IMR-90 (cell line): ENCODE data around the gene MALT1. TPM values are rescaled to one million over a fixed set of nuclear protein-coding genes. Genes with fewer than 3 reads are reported as not detected.
A peak's percentile ranks its signal among the peaks of the same experiment; 100 is the strongest.

Experiments
- MAZ ChIP-seq: IDR thresholded peaks from 2 replicates; pipeline ENCODE4 v1.6.1; 2012; ENCODE audit warnings: low read depth, mild to moderate bottlenecking, low read length, improper control_type of control experiment, moderate library complexity, borderline replicate concordance
- polyA plus RNA-seq, 3 experiments: library from polyadenylated mRNA; depleted of rRNA; stranded (reverse); fragments of >200 nt; gene quantifications; 2 replicates each; pipeline ENCODE4 v1.2.3, GENCODE V29; 2012; ENCODE audit warnings: low replicate concordance in 1 of 3
- total RNA-seq: library from RNA; depleted of rRNA; stranded (reverse); fragments of >200 nt; gene quantifications from 2 replicates; pipeline ENCODE4 v1.2.3, GENCODE V29; 2012
- TF ChIP-seq, protein P1 (sequence below): conservative IDR thresholded peaks from 2 replicates; pipeline ENCODE4 v1.5.1; 2012; ENCODE audit warnings: mild to moderate bottlenecking, low read depth, low read length, improper control_type of control experiment
- TF ChIP-seq, protein P2 (sequence below): fragments of 150-350 bp; IDR thresholded peaks from 2 replicates; pipeline ENCODE4 v1.6.1; 2017; ENCODE audit warnings: mild to moderate bottlenecking, antibody characterized with exemption, low read length, low read depth

The MALT1 gene
- total and polyA plus RNA-seq, 2 of the 4 experiments (the other 2 are of a cell fraction) = 8.3 to 25.3 TPM

DNA sequence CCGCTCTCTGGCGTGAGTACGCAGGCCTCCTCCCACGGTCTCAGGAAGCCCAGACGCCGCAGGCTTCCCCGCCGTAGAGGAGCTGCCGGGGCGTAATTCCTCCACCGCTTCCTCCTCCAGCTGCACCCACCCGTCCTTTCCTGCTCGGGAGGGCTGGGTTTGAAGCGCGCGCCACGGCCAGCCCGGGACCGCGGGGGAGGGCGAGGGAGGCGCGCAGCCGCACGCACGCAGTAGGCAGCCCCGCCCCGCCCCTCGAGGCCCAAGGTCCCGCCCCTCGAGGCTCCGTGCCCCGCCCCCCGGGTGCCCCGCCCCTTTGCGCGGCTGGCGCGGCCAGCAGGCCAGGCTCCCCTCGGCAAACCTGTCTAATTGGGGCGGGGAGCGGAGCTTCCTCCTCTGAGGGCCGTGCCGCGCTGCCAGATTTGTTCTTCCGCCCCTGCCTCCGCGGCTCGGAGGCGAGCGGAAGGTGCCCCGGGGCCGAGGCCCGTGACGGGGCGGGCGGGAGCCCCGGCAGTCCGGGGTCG is at the start of gene MALT1 (continued):
- TF ChIP-seq, protein P1, sequence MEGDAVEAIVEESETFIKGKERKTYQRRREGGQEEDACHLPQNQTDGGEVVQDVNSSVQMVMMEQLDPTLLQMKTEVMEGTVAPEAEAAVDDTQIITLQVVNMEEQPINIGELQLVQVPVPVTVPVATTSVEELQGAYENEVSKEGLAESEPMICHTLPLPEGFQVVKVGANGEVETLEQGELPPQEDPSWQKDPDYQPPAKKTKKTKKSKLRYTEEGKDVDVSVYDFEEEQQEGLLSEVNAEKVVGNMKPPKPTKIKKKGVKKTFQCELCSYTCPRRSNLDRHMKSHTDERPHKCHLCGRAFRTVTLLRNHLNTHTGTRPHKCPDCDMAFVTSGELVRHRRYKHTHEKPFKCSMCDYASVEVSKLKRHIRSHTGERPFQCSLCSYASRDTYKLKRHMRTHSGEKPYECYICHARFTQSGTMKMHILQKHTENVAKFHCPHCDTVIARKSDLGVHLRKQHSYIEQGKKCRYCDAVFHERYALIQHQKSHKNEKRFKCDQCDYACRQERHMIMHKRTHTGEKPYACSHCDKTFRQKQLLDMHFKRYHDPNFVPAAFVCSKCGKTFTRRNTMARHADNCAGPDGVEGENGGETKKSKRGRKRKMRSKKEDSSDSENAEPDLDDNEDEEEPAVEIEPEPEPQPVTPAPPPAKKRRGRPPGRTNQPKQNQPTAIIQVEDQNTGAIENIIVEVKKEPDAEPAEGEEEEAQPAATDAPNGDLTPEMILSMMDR = no peak
- TF ChIP-seq, protein P2, sequence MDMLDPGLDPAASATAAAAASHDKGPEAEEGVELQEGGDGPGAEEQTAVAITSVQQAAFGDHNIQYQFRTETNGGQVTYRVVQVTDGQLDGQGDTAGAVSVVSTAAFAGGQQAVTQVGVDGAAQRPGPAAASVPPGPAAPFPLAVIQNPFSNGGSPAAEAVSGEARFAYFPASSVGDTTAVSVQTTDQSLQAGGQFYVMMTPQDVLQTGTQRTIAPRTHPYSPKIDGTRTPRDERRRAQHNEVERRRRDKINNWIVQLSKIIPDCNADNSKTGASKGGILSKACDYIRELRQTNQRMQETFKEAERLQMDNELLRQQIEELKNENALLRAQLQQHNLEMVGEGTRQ = no peak
- peak; percentile 54; the same call in 1 of the 2 replicates for TF ChIP-seq MAZ
